ENCODE data around the gene NCBP1.

DNA sequence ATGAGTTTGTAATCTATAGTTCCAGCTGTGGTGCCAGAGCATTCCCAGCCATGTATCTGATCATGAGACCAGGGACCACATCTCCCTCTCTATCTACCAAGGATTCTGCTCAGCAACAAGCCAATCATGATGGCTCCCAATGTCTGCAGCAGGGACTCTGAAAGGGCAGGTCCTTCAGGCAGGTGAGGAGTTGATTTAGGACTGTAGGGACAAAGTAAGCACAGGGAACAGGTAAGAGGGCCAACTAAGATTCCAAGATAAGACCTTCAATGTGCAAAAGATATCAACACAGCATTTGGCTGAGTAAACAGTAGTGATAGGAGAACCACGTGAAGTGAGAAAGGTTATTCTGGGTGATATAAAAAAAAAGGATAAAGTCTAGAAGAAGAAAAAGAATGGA, 55.0 kb downstream of the NCBP1 start:
- TF ChIP-seq HOXA7 (CRISPR knock-in tag; IDR thresholded peaks at IDR 0.05) (no peak), GATA3 (IDR thresholded peaks at IDR 0.05; ENCODE audit: borderline replicate concordance) (no peak), JUN (IDR thresholded peaks at IDR 0.05) (no peak), EHMT2 (IDR thresholded peaks at IDR 0.05; ENCODE audit: low read depth) (no peak), ESRRA (IDR thresholded peaks at IDR 0.05; ENCODE audit: borderline replicate concordance, low read length) (no peak), RAD21 (conservative IDR thresholded peaks at IDR 0.05 in 1 of 2, IDR thresholded peaks at IDR 0.05 in 1 of 2) (no peak)
- TF ChIP-seq, protein P1, sequence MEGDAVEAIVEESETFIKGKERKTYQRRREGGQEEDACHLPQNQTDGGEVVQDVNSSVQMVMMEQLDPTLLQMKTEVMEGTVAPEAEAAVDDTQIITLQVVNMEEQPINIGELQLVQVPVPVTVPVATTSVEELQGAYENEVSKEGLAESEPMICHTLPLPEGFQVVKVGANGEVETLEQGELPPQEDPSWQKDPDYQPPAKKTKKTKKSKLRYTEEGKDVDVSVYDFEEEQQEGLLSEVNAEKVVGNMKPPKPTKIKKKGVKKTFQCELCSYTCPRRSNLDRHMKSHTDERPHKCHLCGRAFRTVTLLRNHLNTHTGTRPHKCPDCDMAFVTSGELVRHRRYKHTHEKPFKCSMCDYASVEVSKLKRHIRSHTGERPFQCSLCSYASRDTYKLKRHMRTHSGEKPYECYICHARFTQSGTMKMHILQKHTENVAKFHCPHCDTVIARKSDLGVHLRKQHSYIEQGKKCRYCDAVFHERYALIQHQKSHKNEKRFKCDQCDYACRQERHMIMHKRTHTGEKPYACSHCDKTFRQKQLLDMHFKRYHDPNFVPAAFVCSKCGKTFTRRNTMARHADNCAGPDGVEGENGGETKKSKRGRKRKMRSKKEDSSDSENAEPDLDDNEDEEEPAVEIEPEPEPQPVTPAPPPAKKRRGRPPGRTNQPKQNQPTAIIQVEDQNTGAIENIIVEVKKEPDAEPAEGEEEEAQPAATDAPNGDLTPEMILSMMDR (IDR thresholded peaks at IDR 0.05), result no peak

Data from A549 (cell line).